IPS-NIHi7 (cell line): ENCODE data around the gene RPS6KL1.
A peak's percentile ranks its signal among the peaks of the same experiment; 100 is the strongest.

Experiments used
- DNase-seq: peaks from one replicate; pipeline ENCODE4 v3.0.0; 2012; ENCODE audit warnings: mixed read lengths; ENCODE audit errors: extremely low spot score

Gene RPS6KL1

DNA sequence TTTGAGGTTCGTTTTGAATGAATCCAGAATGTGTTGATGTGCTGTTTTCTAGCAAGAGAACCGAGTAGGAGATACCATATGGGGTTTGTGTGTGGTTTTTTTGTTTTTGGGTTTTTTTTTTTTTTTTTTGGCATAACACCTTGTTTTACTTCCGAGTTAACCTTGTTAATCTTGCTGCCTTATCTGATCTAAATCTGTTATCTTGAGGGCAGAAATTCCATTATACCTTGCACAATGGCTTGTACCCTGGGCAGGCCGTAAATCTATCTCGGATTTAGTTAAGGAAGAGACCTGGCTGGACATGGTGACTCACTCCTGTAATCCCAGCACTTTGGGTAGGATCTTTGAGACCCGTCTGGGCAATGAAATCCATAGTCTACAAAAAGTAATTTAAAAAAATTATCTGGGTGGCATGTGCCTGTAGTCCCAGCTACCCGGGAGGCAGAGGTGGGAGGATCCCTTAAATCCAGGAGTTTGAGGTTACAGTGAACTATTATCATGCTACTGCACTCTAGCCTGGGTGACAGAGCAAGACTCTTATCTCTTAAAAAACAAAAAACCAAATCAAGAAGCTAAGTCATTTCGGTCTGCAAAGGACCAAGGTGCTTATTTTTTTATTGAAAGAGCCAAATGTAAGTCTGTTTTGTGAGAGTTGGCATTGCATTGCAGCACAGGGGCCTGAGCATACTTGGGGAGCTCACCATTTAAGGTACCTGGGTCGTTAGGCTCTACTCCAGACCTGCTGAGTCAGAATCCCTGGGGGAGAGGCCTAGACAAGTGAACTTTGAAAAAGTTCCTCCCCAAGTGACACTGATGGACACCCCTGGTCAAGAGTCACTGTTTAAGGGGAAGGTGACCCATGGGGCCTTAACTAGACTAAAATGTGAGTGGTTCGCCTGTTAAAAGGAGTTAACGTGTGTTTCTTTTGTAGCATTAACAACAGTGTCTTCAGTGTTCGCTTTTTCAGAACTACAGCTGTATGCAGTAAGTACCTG, 34.6 kb downstream of the RPS6KL1 start:
- DNase-seq = no peak

- DNase-seq = peak; percentile 65
These were observed 37.1 kb downstream of the RPS6KL1 start for GRCh38 chr14:74886001-74886400.

DNA sequence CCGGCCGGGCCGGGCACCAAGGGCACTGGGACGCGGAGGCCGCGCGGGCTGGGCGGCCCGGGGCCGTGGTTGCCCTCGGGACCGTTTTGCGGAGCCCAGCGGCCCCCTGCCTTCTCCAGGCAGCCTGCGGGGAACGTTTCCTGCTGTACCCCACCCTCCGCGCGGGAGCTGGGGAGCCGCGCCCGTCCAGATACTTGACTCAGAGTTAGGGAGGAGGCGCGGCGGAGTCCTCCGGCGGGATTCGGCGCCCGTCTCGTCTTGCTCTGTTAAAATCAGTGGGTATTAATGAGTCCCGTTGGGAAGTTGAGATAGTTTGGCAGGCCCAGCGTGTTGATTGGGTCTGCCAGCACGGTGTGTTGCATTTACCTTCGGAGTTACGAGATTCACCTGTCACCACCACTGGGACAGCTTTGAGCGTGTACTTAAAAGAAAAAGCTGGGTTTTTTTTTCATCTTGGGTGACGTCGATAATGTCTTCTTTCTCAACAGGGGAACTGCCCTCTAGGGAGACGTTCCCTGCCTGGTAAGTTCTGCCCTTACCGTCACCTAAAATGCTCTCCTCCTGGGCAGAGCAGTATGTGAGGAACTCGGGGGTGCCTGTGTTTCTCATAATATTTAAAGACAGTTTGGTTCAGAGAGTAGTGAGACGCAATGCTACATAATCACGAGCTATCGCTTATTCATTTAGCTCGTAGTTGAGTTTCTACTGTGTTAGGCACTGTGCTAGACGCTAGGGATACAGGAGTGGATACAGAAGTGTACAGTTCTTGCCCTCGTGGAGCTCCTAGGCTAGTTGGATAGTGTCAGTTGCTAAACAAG, 40.7 kb downstream of the RPS6KL1 start:
- peak; percentile 35 for DNase-seq

GRCh38 chr14:74881431-74882102, 41.5 kb downstream of the RPS6KL1 start, which contains the start of gene DLST:
DLST (plus strand) TSS chr14:74881916; CDS start chr14:74881954, 38 bp downstream.
- DNase-seq = peak; percentile 95

DNA sequence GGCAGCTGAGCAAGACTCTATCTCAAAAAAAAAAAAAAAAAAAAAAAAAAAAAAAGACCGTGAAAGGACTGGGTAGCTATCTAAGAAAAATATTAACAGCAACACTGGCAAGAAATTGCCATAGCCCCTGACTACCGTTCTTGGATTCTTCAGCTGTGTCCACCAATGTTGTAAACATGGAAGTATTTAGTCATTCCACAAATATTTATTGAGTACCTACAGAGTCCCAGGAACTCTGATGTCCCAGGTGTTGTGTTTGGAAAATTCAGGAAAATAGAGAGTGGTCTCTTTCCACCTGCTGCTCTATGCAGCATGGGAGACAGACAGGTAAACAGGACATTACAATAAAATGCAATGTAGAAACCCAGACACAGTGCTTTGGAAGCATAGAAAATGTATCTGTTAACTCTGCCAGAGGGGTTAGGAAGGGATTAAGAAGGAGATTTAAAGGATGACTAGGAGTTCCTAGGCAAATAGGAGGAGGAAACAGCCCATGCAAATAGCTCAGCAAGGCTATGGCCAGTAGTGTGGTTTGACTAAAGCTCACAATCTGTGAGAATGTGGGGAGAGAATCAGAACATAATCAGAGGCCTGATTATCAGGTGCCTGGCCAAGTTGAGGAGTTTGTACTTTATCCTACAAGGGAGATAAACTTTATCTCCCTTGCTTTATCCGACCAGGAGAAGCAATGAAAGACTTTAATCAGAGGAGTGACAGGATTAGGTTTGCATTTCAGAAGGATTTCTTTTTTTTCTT, 43.5 kb downstream of the RPS6KL1 start:
- DNase-seq = no peak

DNA sequence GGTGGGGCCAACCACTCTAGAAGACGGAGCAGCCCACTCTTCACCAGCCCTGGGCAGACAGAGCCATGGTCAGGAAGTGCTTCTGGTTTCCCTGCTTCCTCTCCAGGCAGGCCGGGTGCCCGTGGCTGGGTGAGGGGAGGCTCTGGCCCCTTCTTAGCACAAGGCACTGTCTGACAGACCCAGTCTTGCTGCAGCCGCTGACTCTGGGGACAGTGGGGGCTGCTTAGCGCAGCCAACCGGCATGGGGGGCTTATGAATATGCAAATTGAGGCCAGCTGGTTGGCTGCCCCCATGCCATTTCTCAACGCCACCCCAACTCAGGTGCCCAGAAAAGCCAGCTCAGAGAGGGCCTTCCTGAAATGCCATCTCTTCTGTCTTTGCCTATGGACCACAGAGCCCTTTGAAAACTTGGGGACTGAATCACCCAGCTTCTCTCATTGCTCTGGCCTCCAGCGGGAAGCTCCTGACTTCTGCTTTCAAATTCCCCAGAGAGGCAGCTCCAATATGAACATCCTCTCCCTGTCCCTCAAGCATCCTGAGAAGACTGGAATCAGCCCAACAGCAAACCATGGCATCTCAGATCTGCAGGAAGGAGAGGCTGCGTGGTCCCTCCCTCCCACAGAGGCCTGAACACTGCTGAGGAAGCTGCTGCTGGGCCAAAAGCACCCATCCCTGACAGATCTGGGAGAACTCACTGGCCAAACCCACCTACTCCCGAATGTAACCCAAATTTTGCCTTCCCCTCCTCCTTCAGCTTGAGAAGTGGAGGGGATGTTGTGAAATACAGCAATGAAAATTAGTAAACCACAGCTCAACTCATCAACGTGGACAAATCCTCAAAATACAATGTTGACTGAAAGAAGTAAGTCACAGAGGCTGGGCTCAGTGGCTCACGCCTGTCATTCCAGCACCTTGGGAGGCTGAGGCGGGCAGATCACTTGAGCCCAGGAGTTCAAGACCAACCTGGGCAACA, 46.8 kb downstream of the RPS6KL1 start, which contains the start of gene PROX2:
Gene PROX2, minus strand, starts transcription at position 205 of the 973 bp plus-strand sequence. CDS start 12,311 bp downstream, outside the sequence.
- peak; percentile 31 for DNase-seq

DNA sequence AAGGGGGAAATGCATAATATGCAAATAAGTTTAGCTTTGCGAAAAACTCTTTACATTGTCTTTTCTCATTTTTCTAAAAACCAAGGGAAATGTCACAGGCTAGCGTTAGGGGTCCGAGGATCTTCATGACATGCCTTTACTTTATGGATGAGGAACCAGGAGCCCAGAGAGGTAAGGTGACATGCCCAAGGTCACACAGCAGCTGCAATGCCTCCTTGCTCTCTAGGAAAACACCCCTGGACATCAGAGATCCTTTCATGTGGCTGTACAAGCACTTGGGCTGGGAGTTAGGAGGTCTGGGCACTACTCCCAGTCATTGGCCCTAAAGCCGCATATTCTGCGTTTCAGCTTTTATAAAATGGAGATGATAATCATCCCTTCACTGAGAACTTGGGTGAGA, 47.9 kb downstream of the RPS6KL1 start:
- no peak for DNase-seq

DNA sequence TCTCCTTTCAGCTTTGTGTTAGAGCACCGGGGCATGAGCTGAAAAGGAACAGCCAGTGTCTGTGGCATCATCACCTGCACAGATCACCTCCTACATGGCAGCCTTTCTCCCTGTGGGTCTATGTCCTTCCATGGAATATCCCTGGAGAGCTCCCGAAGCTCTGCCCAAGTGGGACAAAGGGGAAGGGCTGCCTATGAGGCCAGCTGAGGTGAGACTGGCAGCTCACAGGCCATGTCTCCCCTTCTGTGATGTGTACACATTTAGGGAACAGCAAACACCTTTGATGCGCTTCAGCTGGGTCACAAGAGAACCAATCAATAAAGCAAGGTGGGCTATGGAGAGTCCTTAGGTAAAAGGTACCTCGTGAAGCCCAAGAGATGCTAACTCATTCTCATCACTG, 51.2 kb downstream of the RPS6KL1 start:
- DNase-seq = no peak

- no peak for DNase-seq
These were observed 54.3 kb downstream of the RPS6KL1 start for GRCh38 chr14:74868739-74869138.

GRCh38 chr14:74867673-74868072, 55.4 kb downstream of the RPS6KL1 start:
- no peak for DNase-seq

- DNase-seq = no peak
These were observed 56.2 kb downstream of the RPS6KL1 start for GRCh38 chr14:74866708-74867389.

DNA sequence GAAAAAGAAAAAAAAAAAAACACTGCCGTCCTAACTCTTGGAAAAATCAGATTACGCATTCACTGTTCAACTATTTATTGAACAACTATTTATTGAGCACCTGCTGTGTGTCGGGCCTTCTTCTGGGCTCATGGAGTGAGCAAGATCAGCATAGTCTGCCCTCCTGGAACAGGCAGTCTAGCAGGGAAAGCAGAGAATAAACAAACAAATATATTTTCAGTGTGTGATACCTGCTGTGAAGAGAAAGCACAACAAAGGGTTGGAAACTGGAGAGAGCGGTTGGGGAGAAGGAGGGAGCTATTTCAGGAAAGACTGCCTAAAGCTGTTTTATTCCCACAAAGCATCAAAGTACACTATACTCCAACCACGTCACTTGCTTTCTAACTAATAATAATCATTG, 57.9 kb downstream of the RPS6KL1 start:
- no peak for DNase-seq

- no peak for DNase-seq
These were observed 58.9 kb downstream of the RPS6KL1 start for GRCh38 chr14:74864198-74864597.

DNA sequence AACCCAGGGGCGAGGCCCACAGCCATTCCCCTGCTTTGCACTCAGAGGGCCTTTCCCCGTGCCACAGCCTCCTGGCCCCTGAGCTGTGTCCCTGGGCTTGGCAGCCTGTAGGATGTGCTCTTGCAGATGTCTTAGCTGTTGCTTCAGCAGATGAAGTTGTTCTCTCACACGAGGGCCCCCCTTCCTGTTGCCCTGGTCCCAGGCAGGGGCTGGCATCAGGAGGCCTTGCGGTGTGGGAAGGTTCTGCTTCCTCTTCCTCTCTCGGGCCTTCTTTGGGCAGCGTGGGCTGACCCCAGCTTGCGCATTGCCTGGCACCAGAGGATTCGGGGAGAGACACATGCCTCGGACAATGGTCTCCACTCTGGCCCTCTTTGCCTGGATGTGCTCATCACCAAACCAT, 59.8 kb downstream of the RPS6KL1 start:
- no peak for DNase-seq

DNA sequence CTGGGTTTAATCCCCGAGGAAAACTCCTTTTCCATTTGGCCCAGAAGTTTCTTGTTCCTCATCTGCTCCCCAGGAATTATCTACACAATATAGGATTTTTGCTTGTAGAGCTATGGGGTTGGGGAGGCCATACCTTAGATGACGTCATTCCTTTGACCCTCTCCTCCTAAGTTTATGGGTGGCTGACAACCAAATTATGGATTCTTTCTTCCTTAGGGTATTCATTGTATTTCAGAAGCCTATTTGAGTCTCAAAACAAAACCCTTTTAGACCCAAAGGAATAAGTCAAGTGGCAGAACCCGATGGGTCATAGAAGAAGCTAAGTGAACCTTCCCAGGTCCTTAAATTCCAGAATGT, 61.3 kb downstream of the RPS6KL1 start:
- DNase-seq = no peak

- DNase-seq = peak; percentile 95
These were observed 61.9 kb downstream of the RPS6KL1 start for GRCh38 chr14:74860899-74861733.

- no peak for DNase-seq
These were observed 63.1 kb downstream of the RPS6KL1 start for GRCh38 chr14:74859757-74860552.

- no peak for DNase-seq
These were observed 65.0 kb downstream of the RPS6KL1 start for GRCh38 chr14:74858022-74858421.
